NCI-H146 treated with DMSO at 0.1 percent for 48 hours (cell line): ENCODE results near the gene DGKH.
A peak's percentile ranks its signal among the peaks of the same experiment; 100 is the strongest.
"Not testable (repeated sequence)": the region's sequence is repeated elsewhere in the genome, so short reads cannot be mapped to it uniquely, and the experiment has no call there.

Experiments used
- DNase-seq: peaks from one replicate; lab custom pipeline; 2025; ENCODE audit not compliant: unreplicated experiment; lab: John Stamatoyannopoulos, UW

DGKH gene

GRCh38 chr13:42071672-42072419 lies 23.4 kb downstream of the DGKH start:
- DNase-seq: no peak

GRCh38 chr13:42073683-42074082 lies 25.2 kb downstream of the DGKH start:
- DNase-seq: no peak

DNA sequence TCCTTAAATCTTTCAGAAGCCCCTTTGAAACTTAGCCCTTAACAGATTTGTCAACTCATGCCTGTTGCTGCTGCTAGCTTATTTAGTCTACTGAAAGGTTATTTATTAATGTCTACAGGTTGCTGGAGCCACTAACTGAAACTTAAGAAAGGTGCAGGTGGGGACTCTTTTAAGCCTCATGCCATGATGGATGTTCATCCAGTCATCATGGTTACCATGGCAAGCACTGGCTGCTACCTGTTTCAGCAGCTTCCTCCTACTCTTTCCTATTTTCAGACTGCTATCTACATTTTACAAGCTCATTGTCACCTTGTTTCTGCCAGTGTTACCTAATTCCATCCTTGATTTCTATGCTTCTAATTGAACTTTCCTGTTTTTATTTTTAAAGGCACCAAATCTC lies 27.1 kb downstream of the DGKH start:
- no peak for DNase-seq

GRCh38 chr13:42076309-42076713 lies 27.9 kb downstream of the DGKH start:
- no peak for DNase-seq

GRCh38 chr13:42078128-42078808 lies 29.8 kb downstream of the DGKH start:
- no peak for DNase-seq

GRCh38 chr13:42083138-42083770 lies 34.8 kb downstream of the DGKH start:
- DNase-seq: no peak

GRCh38 chr13:42084722-42085121 lies 36.3 kb downstream of the DGKH start:
- DNase-seq: no peak

DNA sequence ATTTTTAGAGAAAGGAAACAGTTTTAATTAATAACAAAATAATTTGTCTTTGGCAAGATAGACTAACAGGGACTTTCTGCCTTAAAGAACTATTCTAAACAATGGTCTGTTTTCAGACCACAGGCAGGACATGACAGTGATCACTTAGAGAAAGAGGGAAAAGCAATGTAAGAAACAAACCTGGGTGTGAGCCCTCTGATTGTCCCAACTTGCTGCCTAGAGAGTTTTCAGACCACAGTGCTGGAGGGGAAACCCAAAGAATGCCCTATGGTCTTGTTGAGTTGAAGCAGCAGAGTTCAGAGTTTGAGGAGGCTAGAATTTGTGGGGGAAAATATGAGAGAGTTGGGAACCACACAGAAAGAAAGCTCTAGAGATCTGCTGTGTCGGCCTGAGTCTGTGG lies 38.1 kb downstream of the DGKH start:
- no peak for DNase-seq

DNA sequence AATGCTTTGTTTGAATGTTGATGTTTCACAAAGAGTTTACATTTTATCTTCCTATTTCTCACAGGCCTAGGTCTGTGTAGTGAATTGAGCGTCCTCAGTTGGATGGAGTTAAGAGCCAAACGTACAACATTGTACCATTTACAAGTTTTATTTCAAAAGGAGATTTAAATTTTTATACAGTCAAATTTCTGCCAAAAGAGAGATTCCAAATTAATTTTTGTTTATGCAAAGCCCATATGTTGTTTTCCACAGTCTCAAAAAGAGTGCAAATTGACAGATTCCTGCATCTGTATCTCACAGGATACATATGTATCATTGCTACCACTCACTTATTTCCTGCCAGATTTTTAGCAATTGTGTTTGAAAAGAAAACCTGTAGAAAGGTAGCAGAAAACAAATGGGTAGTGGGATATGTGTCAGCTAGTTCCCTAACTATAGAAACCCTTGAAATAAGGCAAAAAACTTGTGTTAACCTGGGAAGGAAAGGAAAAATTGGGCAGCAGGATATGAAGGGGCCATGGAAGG lies 46.1 kb downstream of the DGKH start:
- no peak for DNase-seq

GRCh38 chr13:42096222-42096621 lies 47.8 kb downstream of the DGKH start:
- not testable (repeated sequence) for DNase-seq

- DNase-seq: no peak
Measured at GRCh38 chr13:42099962-42100675, 51.7 kb downstream of the DGKH start.

DNA sequence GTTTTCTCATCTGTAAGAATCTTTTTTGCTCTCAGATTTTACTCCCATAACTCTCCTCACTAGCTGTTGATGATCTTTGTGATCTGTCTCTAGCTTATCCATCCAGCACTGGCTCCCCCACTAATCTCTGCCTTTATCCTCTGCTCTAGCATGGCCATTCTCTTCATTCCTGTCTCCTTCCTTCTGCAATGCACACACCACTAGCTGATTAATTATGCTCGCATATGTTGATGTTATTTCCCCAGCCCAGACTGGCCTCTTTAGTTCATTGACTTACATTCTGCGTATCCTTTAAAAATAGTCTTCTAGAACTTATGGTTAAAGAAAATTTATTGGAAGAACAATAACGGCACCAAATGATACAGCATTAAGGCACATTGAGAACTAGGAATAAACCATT lies 52.5 kb downstream of the DGKH start:
- no peak for DNase-seq

DNA sequence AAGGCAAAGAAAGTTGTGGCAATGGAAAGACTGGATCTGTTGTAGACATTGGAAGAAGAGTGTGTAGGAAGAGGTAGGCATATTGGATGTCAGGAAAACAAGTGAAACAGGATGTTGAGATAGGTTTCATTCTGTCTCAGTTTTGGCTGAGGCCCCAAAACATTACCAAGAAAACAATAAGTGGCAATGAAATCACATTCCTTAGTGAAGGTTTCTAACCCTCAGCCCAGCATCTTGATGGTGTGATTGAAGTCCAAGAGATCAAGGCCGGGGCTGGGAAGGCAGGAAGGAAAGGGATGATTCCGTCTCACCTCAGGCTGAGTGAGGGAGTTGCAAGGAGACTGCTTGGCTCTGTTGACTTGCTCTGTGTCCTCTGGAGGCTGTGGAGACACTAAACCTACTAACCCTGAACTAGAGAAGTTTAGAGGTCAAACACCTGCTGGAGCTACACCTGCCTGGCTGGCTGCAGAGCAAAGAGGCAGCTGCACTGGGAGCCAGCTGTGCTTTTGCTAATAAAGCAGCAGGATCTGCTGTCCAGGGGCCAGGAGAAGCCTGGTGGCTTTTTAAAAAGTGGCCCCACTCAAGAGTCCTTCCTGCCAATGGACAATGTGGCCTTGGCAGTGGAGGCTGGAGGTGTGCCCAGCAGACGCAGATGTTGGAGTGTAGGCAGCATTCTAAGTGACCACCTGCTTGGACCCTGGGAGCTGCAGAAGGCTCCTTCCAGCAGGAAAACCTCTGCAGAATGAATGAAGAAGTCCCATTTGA lies 53.6 kb downstream of the DGKH start:
- DNase-seq: peak; percentile 85

GRCh38 chr13:42102961-42103865 lies 54.8 kb downstream of the DGKH start:
- no peak for DNase-seq

- DNase-seq: no peak
Measured at GRCh38 chr13:42106998-42107397, 58.5 kb downstream of the DGKH start.

- DNase-seq: peak; percentile 15
Measured at GRCh38 chr13:42107421-42107820, 59.0 kb downstream of the DGKH start.

GRCh38 chr13:42108217-42108616 lies 59.8 kb downstream of the DGKH start:
- no peak for DNase-seq

GRCh38 chr13:42109957-42110356 lies 61.5 kb downstream of the DGKH start:
- DNase-seq: no peak

- peak; percentile 49 for DNase-seq
Measured at GRCh38 chr13:42110410-42111155, 62.1 kb downstream of the DGKH start.
